ENCODE results near the gene NPRL2. TPM values are rescaled to one million over a fixed set of nuclear protein-coding genes. Genes with fewer than 3 reads are reported as not detected.

Gene NPRL2
- total RNA-seq, 1 experiment from 2014 or later, result 24.1 TPM

DNA sequence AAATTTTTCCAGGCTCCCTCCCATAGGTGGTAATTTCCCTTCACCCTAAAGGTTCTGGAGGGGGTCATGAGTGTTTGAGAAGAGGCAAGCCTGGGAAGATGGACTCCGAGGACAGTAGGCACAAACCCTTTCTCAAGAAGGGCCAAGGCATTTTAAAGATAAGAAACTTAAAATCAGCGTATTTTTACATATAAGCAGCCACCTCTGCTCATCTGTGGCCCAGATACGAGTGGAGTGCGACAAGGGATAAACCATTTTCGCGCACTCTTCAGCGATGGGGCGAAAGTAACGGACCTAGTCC, 10.5 kb downstream of the NPRL2 start:
- POLR2A ChIA-PET (ENCODE audit: unreplicated experiment), result interaction anchor here (0.8 kb wide), 1 partner anchor 106 kb away, joined by 3 read pairs; no protein-coding TSS in a partner anchor

GRCh38 chr3:50339485-50340146, 11.0 kb downstream of the NPRL2 start:
- Histone ChIP-seq H3K9me2 (ENCODE audit: insufficient read depth) (no peaks in the 10 kb centered on the region), H3F3A (ENCODE audit: insufficient read depth, low read depth) (peaks cover 35% of the 10 kb centered on the region; the same call in 1 of the 2 replicates), H3K4me2 (no peak overlapping the region), H3K79me2 (ENCODE audit: low read depth) (peaks cover 25% of the 10 kb centered on the region), H3K9me3 (ENCODE audit: insufficient read depth, low read depth) (no peaks in the 10 kb centered on the region), H3K36me3 (ENCODE audit: low read depth) (no peaks in the 10 kb centered on the region), H3K27ac (no peak overlapping the region), H3K27me3 (ENCODE audit: insufficient read depth, low read depth) (no peaks in the 10 kb centered on the region), H3K4me1 (replicated peaks; ENCODE audit: insufficient read depth) (peaks cover 24% of the 10 kb centered on the region), H4K20me1 (ENCODE audit: insufficient read depth) (no peaks in the 10 kb centered on the region), H2AFZ (no peak overlapping the region), H3K4me3 (no peak overlapping the region)
- BruUV-seq (replicated peaks), result no TSS peak
- POLR2A ChIA-PET (ENCODE audit: unreplicated experiment), result no interaction called here
- intact Hi-C loops (cut with micrococcal nuclease; ENCODE audit: unreplicated experiment), result loop anchor here (5.0 kb wide), 2 partner anchors 72 to 112 kb away; partner anchors contain the start of gene SEMA3B
- DNase-seq, result no peak
- TF ChIP-seq, protein P1, sequence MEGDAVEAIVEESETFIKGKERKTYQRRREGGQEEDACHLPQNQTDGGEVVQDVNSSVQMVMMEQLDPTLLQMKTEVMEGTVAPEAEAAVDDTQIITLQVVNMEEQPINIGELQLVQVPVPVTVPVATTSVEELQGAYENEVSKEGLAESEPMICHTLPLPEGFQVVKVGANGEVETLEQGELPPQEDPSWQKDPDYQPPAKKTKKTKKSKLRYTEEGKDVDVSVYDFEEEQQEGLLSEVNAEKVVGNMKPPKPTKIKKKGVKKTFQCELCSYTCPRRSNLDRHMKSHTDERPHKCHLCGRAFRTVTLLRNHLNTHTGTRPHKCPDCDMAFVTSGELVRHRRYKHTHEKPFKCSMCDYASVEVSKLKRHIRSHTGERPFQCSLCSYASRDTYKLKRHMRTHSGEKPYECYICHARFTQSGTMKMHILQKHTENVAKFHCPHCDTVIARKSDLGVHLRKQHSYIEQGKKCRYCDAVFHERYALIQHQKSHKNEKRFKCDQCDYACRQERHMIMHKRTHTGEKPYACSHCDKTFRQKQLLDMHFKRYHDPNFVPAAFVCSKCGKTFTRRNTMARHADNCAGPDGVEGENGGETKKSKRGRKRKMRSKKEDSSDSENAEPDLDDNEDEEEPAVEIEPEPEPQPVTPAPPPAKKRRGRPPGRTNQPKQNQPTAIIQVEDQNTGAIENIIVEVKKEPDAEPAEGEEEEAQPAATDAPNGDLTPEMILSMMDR (conservative IDR thresholded peaks at IDR 0.05), result no peak
- TF ChIP-seq EZH2 (IDR thresholded peaks at IDR 0.05; ENCODE audit: low read depth), result no peak
- CTCF ChIA-PET, result no interaction called here

More for the DNA sequence above, 10.5 kb downstream of the NPRL2 start:
- Histone ChIP-seq H3K36me3 (ENCODE audit: low read depth) (no peaks in the 10 kb centered on the region), H3K9me2 (ENCODE audit: insufficient read depth) (no peaks in the 10 kb centered on the region), H3K4me3 (no peak overlapping the region), H3K4me1 (replicated peaks; ENCODE audit: insufficient read depth) (peaks cover 19% of the 10 kb centered on the region), H3K4me2 (no peak overlapping the region), H2AFZ (no peak overlapping the region), H4K20me1 (ENCODE audit: insufficient read depth) (no peaks in the 10 kb centered on the region), H3K79me2 (ENCODE audit: low read depth) (peaks cover 20% of the 10 kb centered on the region), H3K9me3 (ENCODE audit: insufficient read depth, low read depth) (no peaks in the 10 kb centered on the region), H3K27ac (no peak overlapping the region), H3F3A (ENCODE audit: insufficient read depth, low read depth) (peaks cover 30% of the 10 kb centered on the region; the same call in 1 of the 2 replicates), H3K27me3 (ENCODE audit: insufficient read depth, low read depth) (no peaks in the 10 kb centered on the region)
- CTCF ChIA-PET, result no interaction called here
- intact Hi-C loops (cut with micrococcal nuclease; ENCODE audit: unreplicated experiment), result no loop called here
- no TSS peak for BruUV-seq (replicated peaks)
- DNase-seq, result no peak
- TF ChIP-seq EZH2 (IDR thresholded peaks at IDR 0.05; ENCODE audit: low read depth), result no peak
- TF ChIP-seq, protein P1 (conservative IDR thresholded peaks at IDR 0.05), result no peak

GRCh38 chr3:50338965-50339364, 11.6 kb downstream of the NPRL2 start:
- H3K79me2 ChIP-seq (ENCODE audit: low read depth), result peaks cover 32% of the 10 kb centered on the region
- no peak overlapping the region for H3K4me3 ChIP-seq
- no peak overlapping the region for H3K27ac ChIP-seq
- no peaks in the 10 kb centered on the region for H3K27me3 ChIP-seq (ENCODE audit: insufficient read depth, low read depth)
- H4K20me1 ChIP-seq (ENCODE audit: insufficient read depth), result no peaks in the 10 kb centered on the region
- TF ChIP-seq, protein P1 (conservative IDR thresholded peaks at IDR 0.05), result no peak
- no peak for TF ChIP-seq EZH2 (IDR thresholded peaks at IDR 0.05; ENCODE audit: low read depth)
- no peaks in the 10 kb centered on the region for H3K36me3 ChIP-seq (ENCODE audit: low read depth)
- ChIA-PET CTCF (interaction anchor here (0.7 kb wide), 1 partner anchor 54 kb away, joined by 10 read pairs; no protein-coding TSS in a partner anchor), POLR2A (ENCODE audit: unreplicated experiment) (no interaction called here)
- H3K9me2 ChIP-seq (ENCODE audit: insufficient read depth), result no peaks in the 10 kb centered on the region
- intact Hi-C loops (cut with micrococcal nuclease; ENCODE audit: unreplicated experiment), result loop anchor here (5.0 kb wide), 2 partner anchors 72 to 112 kb away; partner anchors contain the start of gene SEMA3B
- H3K9me3 ChIP-seq (ENCODE audit: insufficient read depth, low read depth), result no peaks in the 10 kb centered on the region
- no peak overlapping the region for H2AFZ ChIP-seq
- H3K4me1 ChIP-seq (replicated peaks; ENCODE audit: insufficient read depth), result peaks cover 25% of the 10 kb centered on the region
- H3K4me2 ChIP-seq, result peak overlapping the region; percentile 73
- no TSS peak for BruUV-seq (replicated peaks)
- H3F3A ChIP-seq (ENCODE audit: insufficient read depth, low read depth), result peaks cover 37% of the 10 kb centered on the region; the same call in 1 of the 2 replicates
- no peak for DNase-seq

Measured in PC-9 (cell line).